HFF-Myc (cell line): Measurements from ENCODE around the gene STMN3.

Experiments
- DNase-seq: peaks from one replicate; pipeline ENCODE4 v3.0.0-alpha.2; 2011; ENCODE audit warnings: low read depth; ENCODE audit errors: extremely low read depth
- H3K4me3 ChIP-seq: replicated peaks from 2 replicates; pipeline ENCODE4 v1.5.1; 2011; ENCODE audit warnings: low read depth, mild to moderate bottlenecking, control low read depth, low read length
- TF ChIP-seq, protein P1 (sequence below): IDR thresholded peaks from 2 replicates; pipeline ENCODE4 v1.5.1; 2012; ENCODE audit warnings: mild to moderate bottlenecking, low read depth, low read length, control low read depth; ENCODE audit errors: missing control alignments

The STMN3 gene

DNA sequence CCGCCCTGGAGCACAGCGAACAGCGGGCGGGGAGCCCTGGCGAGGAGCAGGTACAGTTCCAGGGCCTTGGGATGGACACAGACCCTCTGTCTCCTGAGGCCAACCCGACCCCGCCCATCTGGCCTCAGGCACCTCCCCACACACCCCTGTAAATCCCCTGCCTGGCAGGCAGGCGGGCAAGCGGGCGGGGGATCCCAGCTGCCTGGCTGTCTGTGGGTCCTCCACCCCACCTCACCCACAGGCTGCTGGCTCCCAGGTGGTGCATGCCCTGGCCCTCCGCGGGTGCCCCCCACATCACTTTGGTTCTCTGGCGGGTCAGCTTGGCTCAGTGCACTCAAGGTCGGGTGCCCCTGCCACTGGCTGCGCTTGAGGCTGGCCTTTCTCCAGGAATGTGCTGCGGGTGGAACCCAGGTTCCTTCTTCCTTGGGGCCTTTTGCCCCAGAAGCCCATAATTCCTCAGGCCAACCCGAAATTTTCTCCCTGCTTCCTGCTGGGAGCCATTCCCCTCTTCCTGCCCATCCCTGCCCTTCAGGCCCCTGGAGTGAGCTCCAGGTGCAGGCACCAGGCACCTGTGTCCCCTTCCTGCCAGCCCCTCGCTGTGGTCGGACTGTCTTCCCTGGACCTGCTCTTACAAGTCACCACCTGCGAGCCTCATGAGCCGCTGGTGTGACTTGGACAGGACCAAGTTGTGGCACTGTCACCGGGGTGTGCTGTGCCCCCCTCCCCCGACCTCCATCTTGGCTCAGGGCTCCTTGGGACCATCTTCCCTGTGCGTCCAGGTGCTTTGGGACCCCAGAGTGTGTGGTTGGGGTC, 37.9 kb upstream of the STMN3 start:
- TF ChIP-seq, protein P1, sequence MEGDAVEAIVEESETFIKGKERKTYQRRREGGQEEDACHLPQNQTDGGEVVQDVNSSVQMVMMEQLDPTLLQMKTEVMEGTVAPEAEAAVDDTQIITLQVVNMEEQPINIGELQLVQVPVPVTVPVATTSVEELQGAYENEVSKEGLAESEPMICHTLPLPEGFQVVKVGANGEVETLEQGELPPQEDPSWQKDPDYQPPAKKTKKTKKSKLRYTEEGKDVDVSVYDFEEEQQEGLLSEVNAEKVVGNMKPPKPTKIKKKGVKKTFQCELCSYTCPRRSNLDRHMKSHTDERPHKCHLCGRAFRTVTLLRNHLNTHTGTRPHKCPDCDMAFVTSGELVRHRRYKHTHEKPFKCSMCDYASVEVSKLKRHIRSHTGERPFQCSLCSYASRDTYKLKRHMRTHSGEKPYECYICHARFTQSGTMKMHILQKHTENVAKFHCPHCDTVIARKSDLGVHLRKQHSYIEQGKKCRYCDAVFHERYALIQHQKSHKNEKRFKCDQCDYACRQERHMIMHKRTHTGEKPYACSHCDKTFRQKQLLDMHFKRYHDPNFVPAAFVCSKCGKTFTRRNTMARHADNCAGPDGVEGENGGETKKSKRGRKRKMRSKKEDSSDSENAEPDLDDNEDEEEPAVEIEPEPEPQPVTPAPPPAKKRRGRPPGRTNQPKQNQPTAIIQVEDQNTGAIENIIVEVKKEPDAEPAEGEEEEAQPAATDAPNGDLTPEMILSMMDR: no peak
- DNase-seq: no peak
- no peak overlapping the region for H3K4me3 ChIP-seq

DNA sequence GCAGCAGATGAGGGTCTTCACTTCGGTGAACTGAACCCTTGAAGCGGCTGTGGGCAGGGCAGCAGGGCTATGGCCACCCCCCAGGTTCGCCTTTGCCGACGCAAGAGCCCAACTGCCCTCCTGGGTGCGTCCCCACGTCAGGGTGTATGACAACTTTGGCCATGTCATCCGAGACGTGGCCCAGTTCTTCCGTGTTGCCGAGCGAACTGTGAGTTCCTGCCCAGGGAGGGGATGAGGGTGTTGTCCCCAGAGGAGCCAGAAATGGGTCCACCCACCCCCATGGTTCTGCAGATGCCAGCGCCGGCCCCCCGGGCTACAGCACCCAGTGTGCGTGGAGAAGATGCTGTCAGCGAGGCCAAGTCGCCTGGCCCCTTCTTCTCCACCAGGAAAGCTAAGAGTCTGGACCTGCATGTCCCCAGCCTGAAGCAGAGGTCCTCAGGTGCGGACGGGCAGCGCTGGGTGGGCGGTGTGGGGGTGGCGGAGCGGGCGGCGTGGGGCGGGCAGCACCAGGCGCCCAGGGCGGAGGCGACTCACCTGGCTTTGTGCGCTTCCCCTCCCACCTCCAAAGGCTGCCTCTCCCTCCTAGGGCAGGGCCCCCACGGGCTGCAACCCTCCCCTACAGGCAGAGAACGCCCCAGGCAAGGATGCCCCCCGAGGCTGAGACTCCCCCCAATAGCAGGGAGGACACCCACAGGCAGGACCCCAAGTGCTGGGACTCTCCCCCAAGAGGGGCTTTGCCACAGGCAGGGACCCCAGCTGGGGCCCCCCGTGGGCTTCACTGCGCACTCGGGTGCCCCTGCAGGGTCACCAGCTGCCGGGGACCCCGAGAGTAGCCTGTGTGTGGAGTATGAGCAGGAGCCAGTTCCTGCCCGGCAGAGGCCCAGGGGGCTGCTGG, 37.0 kb upstream of the STMN3 start:
- TF ChIP-seq, protein P1: no peak
- H3K4me3 ChIP-seq: no peak overlapping the region

DNA sequence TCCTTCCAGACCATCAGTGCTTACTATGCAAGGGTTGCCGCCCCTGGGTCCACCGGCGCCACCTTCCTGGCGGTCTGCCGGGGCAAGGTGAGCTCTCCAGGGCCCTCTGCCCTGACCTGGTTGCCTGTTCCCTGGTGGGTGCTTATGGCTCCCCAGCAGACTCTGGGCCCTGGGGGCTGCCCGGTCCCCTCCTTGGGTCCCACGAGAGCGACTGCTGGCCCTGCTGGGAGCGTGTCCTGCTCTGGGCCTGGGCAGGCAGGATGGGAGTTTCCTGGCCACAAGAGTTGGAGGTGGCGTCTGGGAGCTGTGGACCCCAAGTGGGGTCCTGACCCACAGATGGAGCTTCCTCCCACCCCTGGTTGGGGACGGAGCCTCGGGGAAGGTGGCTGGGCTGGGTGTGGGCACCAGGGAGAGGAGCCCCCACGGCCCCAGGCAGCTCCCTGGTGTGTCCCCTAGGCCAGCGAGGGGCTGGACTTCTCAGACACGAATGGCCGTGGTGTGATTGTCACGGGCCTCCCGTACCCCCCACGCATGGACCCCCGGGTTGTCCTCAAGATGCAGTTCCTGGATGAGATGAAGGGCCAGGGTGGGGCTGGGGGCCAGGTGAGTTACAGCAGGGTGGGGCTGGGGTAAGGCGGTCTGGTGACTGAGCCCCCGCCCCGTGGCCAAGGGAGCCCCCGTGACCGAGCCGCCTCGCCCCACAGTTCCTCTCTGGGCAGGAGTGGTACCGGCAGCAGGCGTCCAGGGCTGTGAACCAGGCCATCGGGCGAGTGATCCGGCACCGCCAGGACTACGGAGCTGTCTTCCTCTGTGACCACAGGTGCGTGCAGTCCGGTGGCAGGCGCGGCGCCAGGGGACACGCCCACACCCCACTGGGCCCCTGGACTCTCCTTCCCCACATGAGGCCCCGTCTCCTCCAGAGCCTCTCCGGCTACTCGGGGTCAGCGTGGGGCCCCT, 36.1 kb upstream of the STMN3 start:
- no peak for DNase-seq
- no peak overlapping the region for H3K4me3 ChIP-seq
- TF ChIP-seq, protein P1: no peak

More for the DNA sequence above, 37.0 kb upstream of the STMN3 start:
- DNase-seq: no peak

DNA sequence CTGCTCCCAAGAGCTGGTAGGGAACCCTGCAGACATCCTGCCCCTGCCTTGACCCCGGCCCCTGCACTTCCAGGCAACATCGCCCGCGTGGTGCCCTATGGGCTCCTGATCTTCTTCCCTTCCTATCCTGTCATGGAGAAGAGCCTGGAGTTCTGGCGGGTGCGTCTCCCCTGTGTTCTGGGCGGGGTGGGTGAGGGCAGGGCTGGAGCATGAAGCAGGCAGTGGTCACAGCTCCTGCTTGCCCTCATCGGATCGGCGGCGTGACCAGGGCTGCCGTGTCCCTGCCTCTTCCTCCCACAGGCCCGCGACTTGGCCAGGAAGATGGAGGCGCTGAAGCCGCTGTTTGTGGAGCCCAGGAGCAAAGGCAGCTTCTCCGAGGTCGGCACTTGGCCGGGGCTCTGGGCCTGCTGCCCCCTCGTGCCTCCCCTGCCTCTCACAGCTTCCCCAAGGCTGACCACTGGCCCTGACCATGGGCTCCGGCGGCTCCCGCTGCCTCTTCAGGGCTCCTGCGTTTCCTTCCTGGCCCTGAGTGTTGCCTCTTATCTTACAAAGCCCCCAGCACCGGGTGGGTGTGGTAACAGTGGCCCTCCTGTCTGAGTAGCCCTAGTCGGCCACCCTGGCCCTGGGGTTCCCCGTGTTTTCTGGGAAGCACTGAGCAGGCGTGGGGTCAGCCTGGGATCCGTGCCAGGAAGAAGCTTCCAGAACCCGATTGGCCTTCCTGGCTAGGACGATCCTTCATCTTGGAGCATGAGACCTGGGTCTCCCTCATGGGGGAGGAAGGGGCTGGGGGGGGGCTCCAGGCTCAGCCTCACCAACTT, 35.2 kb upstream of the STMN3 start:
- TF ChIP-seq, protein P1: no peak
- no peak overlapping the region for H3K4me3 ChIP-seq
- DNase-seq: no peak

DNA sequence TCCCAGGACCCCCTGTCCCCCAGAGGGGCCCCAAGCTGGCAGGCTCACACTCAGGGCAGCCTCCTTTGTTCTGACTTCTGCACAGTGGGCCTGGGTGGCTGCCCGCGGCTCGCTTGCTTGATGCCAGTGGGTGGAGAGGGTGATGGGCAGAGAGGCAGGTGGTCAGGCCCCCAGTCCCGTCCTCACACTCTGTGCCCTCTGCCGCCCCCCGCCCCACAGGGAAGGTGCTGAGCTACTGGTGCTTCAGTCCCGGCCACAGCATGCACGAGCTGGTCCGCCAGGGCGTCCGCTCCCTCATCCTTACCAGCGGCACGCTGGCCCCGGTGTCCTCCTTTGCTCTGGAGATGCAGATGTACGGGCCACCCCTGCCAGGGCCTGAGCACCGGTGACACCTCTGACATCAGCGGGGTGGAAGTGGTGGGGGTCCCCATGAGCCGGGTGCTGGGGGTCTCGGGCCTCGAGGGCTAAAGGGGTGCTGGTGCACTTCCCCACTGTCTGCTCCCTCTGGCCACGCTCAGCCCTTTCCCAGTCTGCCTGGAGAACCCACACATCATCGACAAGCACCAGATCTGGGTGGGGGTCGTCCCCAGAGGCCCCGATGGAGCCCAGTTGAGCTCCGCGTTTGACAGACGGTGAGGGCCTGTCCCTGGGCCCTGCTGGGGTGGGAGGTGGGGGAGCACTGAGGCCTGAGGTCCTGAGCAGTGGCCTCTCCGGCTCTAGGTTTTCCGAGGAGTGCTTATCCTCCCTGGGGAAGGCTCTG, 34.4 kb upstream of the STMN3 start:
- TF ChIP-seq, protein P1: no peak
- DNase-seq: no peak
- no peak overlapping the region for H3K4me3 ChIP-seq
